CD4-positive, alpha-beta T cell (primary cell): ENCODE results near the gene DAB2. TPM values are rescaled to one million over a fixed set of nuclear protein-coding genes. Genes with fewer than 3 reads are reported as not detected.

ENCODE experiments used
- ATAC-seq: fragments of 200-7000 bp; cut with Tn5 transposase; one replicate; pipeline ENCODE4 v1.10.0; 2022; ENCODE audit warnings: mild to moderate bottlenecking; ENCODE audit not compliant: poor library complexity
- CTCF ChIA-PET: fragments of 350-600 bp; sonication (Branson Sonifier 250); formaldehyde crosslinking; loops from one replicate; lab custom pipeline; 2021; ENCODE audit warnings: antibody characterized with exemption, inconsistent platforms; lab: Charles Lee
- POLR2A ChIA-PET: fragments of 350-600 bp; sonication (Branson Sonifier 250); formaldehyde crosslinking; loops from one replicate; lab custom pipeline; 2021; ENCODE audit warnings: antibody characterized with exemption, inconsistent platforms; lab: Charles Lee
- DNase-seq, 14 experiments: peaks; one replicate each; pipeline ENCODE4 v3.0.0-alpha.2; 2013 to 2020; ENCODE audit warnings: mixed read lengths in 2 of 14
- H3K27ac ChIP-seq, 2 donors: one replicate each; pipeline versions ENCODE4 v1.5.1 to v1.7.0; 2013; ENCODE audit warnings: low read length in 2 of 2, low read depth in 1 of 2, mild to moderate bottlenecking in 1 of 2
- H3K27me3 ChIP-seq, 2 experiments: 1 replicate in 1 of 2; 2 replicates in 1 of 2; pipeline versions ENCODE4 v1.6.1 to v1.7.0; 2013; ENCODE audit warnings: low read length in 2 of 2, control low read depth in 1 of 2, mild to moderate bottlenecking in 1 of 2, moderate library complexity in 1 of 2; ENCODE audit not compliant: insufficient read depth in 2 of 2, control insufficient read depth in 1 of 2
- H3K36me3 ChIP-seq: one replicate; pipeline ENCODE4 v1.6.1; 2013; ENCODE audit warnings: low read length, control low read depth; ENCODE audit not compliant: insufficient read depth
- H3K4me1 ChIP-seq: one replicate; pipeline ENCODE4 v1.6.1; 2013; ENCODE audit warnings: low read length, control low read depth; ENCODE audit not compliant: insufficient read depth
- H3K4me3 ChIP-seq: one replicate; pipeline ENCODE4 v1.5.1; 2013; ENCODE audit warnings: mild to moderate bottlenecking, low read length, moderate library complexity
- H3K9me3 ChIP-seq, 2 experiments: 1 replicate in 1 of 2; 2 replicates in 1 of 2; pipeline versions ENCODE4 v1.6.1 to v1.7.0; 2013; ENCODE audit warnings: low read length in 2 of 2, mild to moderate bottlenecking in 2 of 2, control low read depth in 1 of 2, moderate library complexity in 1 of 2; ENCODE audit not compliant: control insufficient read depth in 1 of 2, insufficient read depth in 1 of 2
- H3K27ac Mint-ChIP-seq: one replicate; pipeline ENCODE4 v1.8.0; 2020; ENCODE audit warnings: mixed read lengths
- H3K27me3 Mint-ChIP-seq: one replicate; pipeline ENCODE4 v1.8.0; 2021; ENCODE audit warnings: mixed read lengths
- H3K36me3 Mint-ChIP-seq: one replicate; pipeline ENCODE4 v1.8.0; 2021; ENCODE audit warnings: low read depth, mixed read lengths
- H3K4me1 Mint-ChIP-seq: one replicate; pipeline ENCODE4 v1.8.0; 2021; ENCODE audit warnings: low read depth, mixed read lengths
- H3K4me3 Mint-ChIP-seq: one replicate; pipeline ENCODE4 v1.8.0; 2020; ENCODE audit warnings: mild to moderate bottlenecking, mixed read lengths
- H3K9me3 Mint-ChIP-seq: one replicate; pipeline ENCODE4 v1.8.0; 2020; ENCODE audit warnings: mixed read lengths
- intact Hi-C, 2 experiments: fragments of 100-400 bp; cut with DNase I in 1 of 2; cut with micrococcal nuclease in 1 of 2; formaldehyde crosslinking; loops; one replicate each; pipeline versions ENCODE4 v1.15.1 to v1.9.0; 2023 to 2025; cut with DNase I, micrococcal nuclease
- total RNA-seq, 174 experiments: library from RNA in 2 of 174; stranded (reverse) in 2 of 174; gene quantifications; one replicate each; pipeline ENCODE4 v1.2.3 and lab custom pipeline; 2021 to 2026
- TF ChIP-seq, protein P1 (sequence below): fragments of 200-600 bp; IDR thresholded peaks from one replicate; pipeline ENCODE4 v1.8.0; 2022; ENCODE audit warnings: antibody characterized with exemption, mild to moderate bottlenecking

The DAB2 gene
- total RNA-seq, 2 experiments from 2014 or later, result 0.31 to 0.47 TPM

DNA sequence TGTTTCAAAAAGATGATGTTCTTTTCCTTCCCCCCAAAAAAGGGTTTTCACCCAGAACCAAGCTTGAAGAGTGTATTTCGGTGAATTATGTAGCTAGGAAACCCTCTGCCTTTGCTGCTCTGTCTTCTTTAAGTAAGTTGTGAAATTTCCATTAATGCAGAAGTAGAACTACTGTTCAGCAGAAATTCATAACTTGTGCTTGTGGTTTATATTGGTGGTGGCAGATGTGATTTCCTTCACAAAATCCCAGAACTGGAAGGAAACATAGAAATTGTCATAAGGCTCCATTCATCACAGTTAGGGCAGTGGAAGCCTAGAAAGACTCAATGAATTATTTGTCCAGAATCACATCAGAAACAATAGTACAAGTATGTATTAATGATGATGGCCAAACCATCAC lies 42.1 kb upstream of the DAB2 start:
- Mint-ChIP-seq H3K27me3 (peaks cover 29% of the 10 kb centered on the region), H3K4me3 (no peak overlapping the region), H3K4me1 (no peaks in the 10 kb centered on the region), H3K36me3 (no peaks in the 10 kb centered on the region), H3K27ac (no peak overlapping the region), H3K9me3 (no peaks in the 10 kb centered on the region)
- Histone ChIP-seq H3K27ac (no peak overlapping the region), H3K4me3 (no peak overlapping the region), H3K9me3 (no peaks in the 10 kb centered on the region), H3K36me3 (no peaks in the 10 kb centered on the region), H3K27me3 (no peaks in the 10 kb centered on the region), H3K4me1 (no peaks in the 10 kb centered on the region)
- ATAC-seq (no peak), DNase-seq (no peak)
- CTCF ChIA-PET, result no interaction called here
- intact Hi-C loops, result no loop called here
- TF ChIP-seq, protein P1, sequence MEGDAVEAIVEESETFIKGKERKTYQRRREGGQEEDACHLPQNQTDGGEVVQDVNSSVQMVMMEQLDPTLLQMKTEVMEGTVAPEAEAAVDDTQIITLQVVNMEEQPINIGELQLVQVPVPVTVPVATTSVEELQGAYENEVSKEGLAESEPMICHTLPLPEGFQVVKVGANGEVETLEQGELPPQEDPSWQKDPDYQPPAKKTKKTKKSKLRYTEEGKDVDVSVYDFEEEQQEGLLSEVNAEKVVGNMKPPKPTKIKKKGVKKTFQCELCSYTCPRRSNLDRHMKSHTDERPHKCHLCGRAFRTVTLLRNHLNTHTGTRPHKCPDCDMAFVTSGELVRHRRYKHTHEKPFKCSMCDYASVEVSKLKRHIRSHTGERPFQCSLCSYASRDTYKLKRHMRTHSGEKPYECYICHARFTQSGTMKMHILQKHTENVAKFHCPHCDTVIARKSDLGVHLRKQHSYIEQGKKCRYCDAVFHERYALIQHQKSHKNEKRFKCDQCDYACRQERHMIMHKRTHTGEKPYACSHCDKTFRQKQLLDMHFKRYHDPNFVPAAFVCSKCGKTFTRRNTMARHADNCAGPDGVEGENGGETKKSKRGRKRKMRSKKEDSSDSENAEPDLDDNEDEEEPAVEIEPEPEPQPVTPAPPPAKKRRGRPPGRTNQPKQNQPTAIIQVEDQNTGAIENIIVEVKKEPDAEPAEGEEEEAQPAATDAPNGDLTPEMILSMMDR, result no peak
- POLR2A ChIA-PET, result no interaction called here

DNA sequence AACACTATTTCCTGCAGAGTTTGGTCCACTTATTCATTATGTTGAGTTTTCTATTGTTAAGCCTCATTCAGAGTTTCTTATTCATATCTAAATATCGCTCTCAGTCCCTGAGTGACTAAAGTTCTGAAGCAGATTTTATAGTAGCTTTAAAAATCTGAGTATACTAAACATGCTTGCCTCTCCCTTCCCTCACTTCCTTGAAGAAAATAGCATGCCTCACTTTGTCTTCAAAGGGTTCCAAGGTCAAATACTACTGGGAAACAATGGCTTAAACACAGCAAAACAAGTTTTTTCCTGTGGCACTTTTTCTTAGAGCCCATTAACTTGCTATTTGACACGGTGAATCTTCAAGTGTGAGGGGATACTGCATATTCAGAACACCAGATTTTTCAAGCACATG lies 41.1 kb upstream of the DAB2 start:
- H3K4me1 ChIP-seq, result no peaks in the 10 kb centered on the region
- H3K4me3 ChIP-seq, result no peak overlapping the region
- TF ChIP-seq, protein P1, result no peak
- Mint-ChIP-seq H3K4me3 (no peak overlapping the region), H3K36me3 (no peaks in the 10 kb centered on the region), H3K4me1 (no peaks in the 10 kb centered on the region), H3K27ac (no peak overlapping the region), H3K9me3 (no peaks in the 10 kb centered on the region), H3K27me3 (peaks cover 34% of the 10 kb centered on the region)
- ChIA-PET CTCF (no interaction called here), POLR2A (interaction anchor here (0.6 kb wide), 1 partner anchor 173 kb away, joined by 3 read pairs; no protein-coding TSS in a partner anchor)
- H3K27me3 ChIP-seq, result peaks cover 3 to 4% of the 10 kb centered on the region in 2 experiments
- no peaks in the 10 kb centered on the region for H3K36me3 ChIP-seq
- intact Hi-C loops, result no loop called here
- DNase-seq, result no peak
- no peaks in the 10 kb centered on the region for H3K9me3 ChIP-seq
- ATAC-seq, result no peak
- no peak overlapping the region for H3K27ac ChIP-seq

- Histone ChIP-seq H3K9me3 (no peaks in the 10 kb centered on the region), H3K27me3 (peaks cover 3 to 4% of the 10 kb centered on the region in 2 experiments), H3K4me3 (no peak overlapping the region), H3K36me3 (no peaks in the 10 kb centered on the region), H3K27ac (no peak overlapping the region), H3K4me1 (no peaks in the 10 kb centered on the region)
- TF ChIP-seq, protein P1, result no peak
- H3K9me3 Mint-ChIP-seq, result no peaks in the 10 kb centered on the region
- CTCF ChIA-PET, result no interaction called here
- POLR2A ChIA-PET, result interaction anchor here (0.6 kb wide), 1 partner anchor 173 kb away, joined by 3 read pairs; no protein-coding TSS in a partner anchor
- DNase-seq, result no peak
- no peak overlapping the region for H3K27ac Mint-ChIP-seq
- H3K36me3 Mint-ChIP-seq, result no peaks in the 10 kb centered on the region
- intact Hi-C loops, result no loop called here
- ATAC-seq, result no peak
- H3K4me1 Mint-ChIP-seq, result no peaks in the 10 kb centered on the region
- H3K27me3 Mint-ChIP-seq, result peaks cover 34% of the 10 kb centered on the region
- no peak overlapping the region for H3K4me3 Mint-ChIP-seq
Observed at GRCh38 chr5:39465097-39465496, 40.3 kb upstream of the DAB2 start.
